CD4-positive, CD25-positive, alpha-beta regulatory T cell (primary cell): ENCODE results near the gene CACNA2D1. TPM values are rescaled to one million over a fixed set of nuclear protein-coding genes. Genes with fewer than 3 reads are reported as not detected.

Experiments
- ATAC-seq, 2 donors: fragments of 150-1000 bp; cut with Tn5 transposase; one replicate each; pipeline ENCODE4 v1.10.0; 2021; ENCODE audit warnings: low read depth in 2 of 2, moderate number of reproducible peaks in 2 of 2, moderate library complexity in 1 of 2
- DNase-seq, 3 donors: peaks; one replicate each; pipeline versions ENCODE4 v3.0.0 to v3.0.0-alpha.2; 2012 to 2022; ENCODE audit warnings: mixed read lengths in 1 of 3
- H3K27ac ChIP-seq: one replicate; pipeline ENCODE4 v1.7.0; 2013; ENCODE audit warnings: mild to moderate bottlenecking, low read length; ENCODE audit not compliant: insufficient read depth, poor library complexity, severe bottlenecking
- H3K27me3 ChIP-seq: one replicate; pipeline ENCODE4 v1.7.0; 2013; ENCODE audit warnings: low read length; ENCODE audit not compliant: control insufficient read depth, insufficient read depth
- H3K36me3 ChIP-seq: one replicate; pipeline ENCODE4 v1.7.0; 2013; ENCODE audit warnings: mild to moderate bottlenecking, low read length, moderate library complexity; ENCODE audit not compliant: control insufficient read depth, insufficient read depth
- H3K4me1 ChIP-seq: 2 replicates; pipeline ENCODE4 v1.7.0; 2013; ENCODE audit warnings: mild to moderate bottlenecking, low read length; ENCODE audit not compliant: insufficient read depth, control insufficient read depth, poor library complexity, severe bottlenecking
- H3K4me3 ChIP-seq: one replicate; pipeline ENCODE4 v1.7.0; 2013; ENCODE audit warnings: low read depth, mild to moderate bottlenecking, low read length, moderate library complexity
- H3K9me3 ChIP-seq, 2 experiments: 1 replicate in 1 of 2; 2 replicates in 1 of 2; pipeline ENCODE4 v1.7.0; 2013; ENCODE audit warnings: low read length in 2 of 2, mild to moderate bottlenecking in 1 of 2, moderate library complexity in 1 of 2; ENCODE audit not compliant: control insufficient read depth in 2 of 2
- H3K27ac Mint-ChIP-seq, 3 donors: one replicate each; pipeline ENCODE4 v1.8.0; 2020 to 2022; ENCODE audit warnings: mild to moderate bottlenecking in 3 of 3, mixed read lengths in 3 of 3, moderate library complexity in 2 of 3
- H3K27me3 Mint-ChIP-seq: one replicate; pipeline ENCODE4 v1.8.0; 2022; ENCODE audit warnings: mild to moderate bottlenecking, mixed read lengths
- H3K36me3 Mint-ChIP-seq: one replicate; pipeline ENCODE4 v1.8.0; 2020; ENCODE audit warnings: mixed read lengths
- H3K4me1 Mint-ChIP-seq, 4 donors: one replicate each; pipeline ENCODE4 v1.8.0; 2020 to 2022; ENCODE audit warnings: mixed read lengths in 4 of 4, mild to moderate bottlenecking in 1 of 4
- H3K4me3 Mint-ChIP-seq, 4 donors: one replicate each; pipeline ENCODE4 v1.8.0; 2020 to 2022; ENCODE audit warnings: mild to moderate bottlenecking in 4 of 4, mixed read lengths in 4 of 4, moderate library complexity in 3 of 4
- H3K9me3 Mint-ChIP-seq, 7 donors: one replicate each; pipeline ENCODE4 v1.8.0; 2020 to 2022; ENCODE audit warnings: mixed read lengths in 7 of 7, mild to moderate bottlenecking in 3 of 7, moderate library complexity in 2 of 7
- polyA plus RNA-seq, 4 donors: library from polyadenylated mRNA; unstranded; fragments of 300-500 nt; fragmentation: Illumina TruSeq; gene quantifications; one replicate each; pipeline ENCODE4 v1.2.3, GENCODE V29; 2021
- total RNA-seq: library from RNA; stranded (reverse); gene quantifications from one replicate; pipeline ENCODE4 v1.2.3, GENCODE V29; 2022

Gene CACNA2D1
- total and polyA plus RNA-seq, 5 donors from 2014 or later, result not detected

- Histone ChIP-seq H3K27ac (no peak overlapping the region), H3K9me3 (peaks cover 0 to 5% of the 10 kb centered on the region in 2 experiments), H3K4me1 (no peaks in the 10 kb centered on the region), H3K27me3 (no peaks in the 10 kb centered on the region), H3K36me3 (no peaks in the 10 kb centered on the region), H3K4me3 (no peak overlapping the region)
- Mint-ChIP-seq H3K4me3 (no peak overlapping the region), H3K4me1 (no peaks in the 10 kb centered on the region), H3K27ac (no peak overlapping the region), H3K27me3 (no peaks in the 10 kb centered on the region), H3K9me3 (peaks cover 0 to 10% (median 5%) of the 10 kb centered on the region in 7 donors), H3K36me3 (no peaks in the 10 kb centered on the region)
- ATAC-seq, result no peak
- no peak for DNase-seq
Observed at GRCh38 chr7:81932936-81933335, 510.6 kb downstream of the CACNA2D1 start.

GRCh38 chr7:81929386-81929785 lies 514.2 kb downstream of the CACNA2D1 start:
- H3K27me3 Mint-ChIP-seq, result no peaks in the 10 kb centered on the region
- Histone ChIP-seq H3K4me1 (no peaks in the 10 kb centered on the region), H3K4me3 (no peak overlapping the region), H3K27ac (no peak overlapping the region), H3K36me3 (no peaks in the 10 kb centered on the region), H3K9me3 (peaks cover 3 to 5% of the 10 kb centered on the region in 2 experiments), H3K27me3 (no peaks in the 10 kb centered on the region)
- ATAC-seq, result no peak
- H3K4me3 Mint-ChIP-seq, result no peak overlapping the region
- no peak for DNase-seq
- H3K4me1 Mint-ChIP-seq, result no peaks in the 10 kb centered on the region
- peaks cover 0 to 8% (median 4%) of the 10 kb centered on the region in 7 donors for H3K9me3 Mint-ChIP-seq
- H3K27ac Mint-ChIP-seq, result no peak overlapping the region
- no peaks in the 10 kb centered on the region for H3K36me3 Mint-ChIP-seq

DNA sequence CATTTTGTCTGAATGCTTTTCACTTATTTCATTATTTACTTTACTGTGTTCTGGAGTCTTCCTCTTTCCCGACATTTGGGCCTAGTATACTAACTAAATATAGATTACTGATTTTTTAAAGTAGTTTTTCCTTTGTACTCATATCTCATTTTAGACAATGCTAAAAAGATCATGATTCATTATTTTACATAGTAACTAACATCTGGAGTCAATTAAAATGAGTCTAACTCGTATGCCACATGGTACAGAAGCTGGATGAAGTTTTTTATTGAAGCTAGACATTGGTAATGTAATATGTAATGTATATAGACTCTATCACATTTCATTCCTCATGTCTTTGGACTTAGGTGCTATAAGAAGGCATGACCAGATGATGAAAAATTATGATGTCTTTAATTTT lies 517.4 kb downstream of the CACNA2D1 start:
- Histone ChIP-seq H3K4me3 (no peak overlapping the region), H3K9me3 (peaks cover 0 to 4% of the 10 kb centered on the region in 2 experiments), H3K4me1 (no peaks in the 10 kb centered on the region), H3K27ac (no peak overlapping the region), H3K27me3 (no peaks in the 10 kb centered on the region), H3K36me3 (no peaks in the 10 kb centered on the region)
- Mint-ChIP-seq H3K27me3 (no peaks in the 10 kb centered on the region), H3K9me3 (peaks cover 2 to 11% (median 4%) of the 10 kb centered on the region in 7 donors), H3K27ac (no peak overlapping the region), H3K4me3 (no peak overlapping the region), H3K4me1 (no peaks in the 10 kb centered on the region), H3K36me3 (no peaks in the 10 kb centered on the region)
- DNase-seq, result no peak
- no peak for ATAC-seq

DNA sequence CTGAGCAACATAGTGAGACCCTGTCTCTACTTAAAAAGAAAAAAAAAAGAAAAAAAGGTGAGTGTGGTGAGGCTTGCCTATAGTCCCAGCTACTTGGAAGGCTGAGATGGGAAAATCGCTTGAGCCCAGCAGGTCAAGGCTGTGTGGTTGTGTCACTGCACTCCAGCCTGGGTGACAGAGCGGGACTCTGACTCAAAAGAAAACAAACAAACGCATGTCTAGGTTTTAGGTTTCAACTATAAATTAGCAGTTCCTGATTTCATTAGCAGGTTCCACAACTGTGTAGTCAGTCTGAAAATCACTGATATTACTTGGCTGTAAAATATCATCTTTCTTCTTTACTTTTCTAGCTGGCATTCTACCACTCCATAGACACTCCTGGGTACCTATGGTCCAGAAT lies 518.0 kb downstream of the CACNA2D1 start:
- Histone ChIP-seq H3K4me1 (no peaks in the 10 kb centered on the region), H3K27me3 (no peaks in the 10 kb centered on the region), H3K4me3 (no peak overlapping the region), H3K36me3 (no peaks in the 10 kb centered on the region), H3K9me3 (peaks cover 0 to 9% of the 10 kb centered on the region in 2 experiments), H3K27ac (no peak overlapping the region)
- Mint-ChIP-seq H3K9me3 (peaks cover 0 to 11% (median 4%) of the 10 kb centered on the region in 7 donors), H3K4me1 (no peaks in the 10 kb centered on the region), H3K27me3 (no peaks in the 10 kb centered on the region), H3K4me3 (no peak overlapping the region), H3K27ac (no peak overlapping the region), H3K36me3 (no peaks in the 10 kb centered on the region)
- no peak for DNase-seq
- no peak for ATAC-seq

DNA sequence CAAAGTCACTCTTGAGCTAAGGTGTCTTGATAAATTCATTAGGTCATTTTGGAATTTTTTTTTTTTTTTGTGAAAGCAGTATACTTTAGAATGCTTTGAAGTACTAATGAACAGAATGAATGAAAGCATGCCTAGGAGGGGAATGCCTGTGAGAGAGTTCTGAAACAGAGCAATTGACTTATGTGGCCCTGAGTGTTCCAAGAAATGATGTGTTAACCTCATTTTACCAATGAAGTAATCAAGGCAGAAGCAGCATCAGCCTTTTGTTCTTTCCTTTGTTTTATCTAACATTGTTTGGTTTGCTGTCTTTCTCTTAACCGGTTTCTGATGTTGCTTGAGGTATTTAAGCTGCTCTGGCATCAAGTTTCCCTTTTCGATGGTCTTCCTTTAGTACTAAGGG lies 519.1 kb downstream of the CACNA2D1 start:
- Histone ChIP-seq H3K27me3 (no peaks in the 10 kb centered on the region), H3K36me3 (no peaks in the 10 kb centered on the region), H3K4me3 (no peak overlapping the region), H3K4me1 (no peaks in the 10 kb centered on the region), H3K27ac (no peak overlapping the region), H3K9me3 (peaks cover 0 to 9% of the 10 kb centered on the region in 2 experiments)
- ATAC-seq (no peak), DNase-seq (no peak)
- Mint-ChIP-seq H3K4me3 (no peak overlapping the region), H3K4me1 (no peaks in the 10 kb centered on the region), H3K27me3 (no peaks in the 10 kb centered on the region), H3K27ac (no peak overlapping the region), H3K36me3 (no peaks in the 10 kb centered on the region), H3K9me3 (peaks cover 0 to 11% (median 4%) of the 10 kb centered on the region in 7 donors)

DNA sequence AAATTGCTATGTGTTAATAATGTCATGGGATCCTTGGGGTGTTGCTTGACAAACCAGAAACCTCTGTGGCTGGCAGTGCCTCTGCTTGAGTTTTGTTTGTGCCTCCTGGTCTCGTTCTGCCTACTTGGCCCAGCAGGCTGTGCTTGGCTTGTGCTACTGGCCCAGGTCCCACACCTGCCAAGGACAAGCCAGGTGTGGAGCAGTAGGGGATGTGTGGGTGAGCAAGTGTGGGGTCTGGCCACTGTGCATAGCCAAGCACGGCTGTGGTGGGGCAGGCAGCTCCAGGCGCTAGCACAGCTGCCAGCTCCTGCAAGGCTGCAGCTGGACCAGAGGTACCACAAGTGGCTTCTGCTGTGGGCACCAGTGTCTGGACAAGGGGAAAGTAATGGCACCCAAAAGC lies 524.1 kb downstream of the CACNA2D1 start:
- H3K27ac ChIP-seq, result no peak overlapping the region
- no peaks in the 10 kb centered on the region for H3K36me3 ChIP-seq
- H3K4me3 Mint-ChIP-seq, result no peak overlapping the region
- no peak overlapping the region for H3K4me3 ChIP-seq
- H3K9me3 Mint-ChIP-seq, result peaks cover 2 to 32% (median 9%) of the 10 kb centered on the region in 7 donors
- H3K27me3 Mint-ChIP-seq, result no peaks in the 10 kb centered on the region
- DNase-seq, result no peak
- no peaks in the 10 kb centered on the region for H3K36me3 Mint-ChIP-seq
- no peaks in the 10 kb centered on the region for H3K27me3 ChIP-seq
- H3K4me1 ChIP-seq, result no peaks in the 10 kb centered on the region
- H3K27ac Mint-ChIP-seq, result no peak overlapping the region
- H3K4me1 Mint-ChIP-seq, result no peaks in the 10 kb centered on the region
- ATAC-seq, result no peak
- peaks cover 0 to 11% of the 10 kb centered on the region in 2 experiments for H3K9me3 ChIP-seq

- no peak for DNase-seq
- ATAC-seq, result no peak
- Mint-ChIP-seq H3K27ac (no peak overlapping the region), H3K4me1 (no peaks in the 10 kb centered on the region), H3K36me3 (no peaks in the 10 kb centered on the region), H3K4me3 (no peak overlapping the region), H3K9me3 (peaks cover 0 to 35% (median 8%) of the 10 kb centered on the region in 7 donors), H3K27me3 (no peaks in the 10 kb centered on the region)
- Histone ChIP-seq H3K4me3 (no peak overlapping the region), H3K27me3 (no peaks in the 10 kb centered on the region), H3K36me3 (no peaks in the 10 kb centered on the region), H3K4me1 (no peaks in the 10 kb centered on the region), H3K27ac (no peak overlapping the region), H3K9me3 (peaks cover 0 to 3% of the 10 kb centered on the region in 2 experiments)
Observed at GRCh38 chr7:81908220-81908619, 535.4 kb downstream of the CACNA2D1 start.

GRCh38 chr7:81903115-81903514 lies 540.5 kb downstream of the CACNA2D1 start:
- H3K4me1 Mint-ChIP-seq, result no peaks in the 10 kb centered on the region
- no peak for DNase-seq
- ATAC-seq, result no peak
- Histone ChIP-seq H3K36me3 (no peaks in the 10 kb centered on the region), H3K4me3 (no peak overlapping the region), H3K27ac (no peak overlapping the region), H3K27me3 (no peaks in the 10 kb centered on the region), H3K9me3 (peaks cover 0 to 9% of the 10 kb centered on the region in 2 experiments), H3K4me1 (no peaks in the 10 kb centered on the region)
- H3K27ac Mint-ChIP-seq, result no peak overlapping the region
- no peaks in the 10 kb centered on the region for H3K36me3 Mint-ChIP-seq
- H3K9me3 Mint-ChIP-seq, result peaks cover 4 to 32% (median 12%) of the 10 kb centered on the region in 7 donors
- H3K4me3 Mint-ChIP-seq, result no peak overlapping the region
- H3K27me3 Mint-ChIP-seq, result no peaks in the 10 kb centered on the region
